Esophagus muscularis mucosa (tissue), 2 donors: ENCODE data around the gene LRRC7.

Experiments used
- EP300 ChIP-seq: sonication (generic); formaldehyde crosslinking; IDR thresholded peaks from one replicate; pipeline ENCODE4 v1.6.1; 2017; ENCODE audit warnings: antibody characterized with exemption
- POLR2A ChIP-seq: fragments of 450-650 bp; IDR thresholded peaks from one replicate; pipeline ENCODE4 v1.6.1; 2017; ENCODE audit warnings: antibody characterized with exemption, moderate library complexity, mild to moderate bottlenecking, low read depth

GRCh38 chr1:69651656-69652055, 83.9 kb downstream of the LRRC7 start:
- no peak for TF ChIP-seq EP300
- TF ChIP-seq POLR2A: no peak
